GM18519 (cell line): ENCODE measurements around the gene KBTBD12.
"Not testable (repeated sequence)": the region's sequence is repeated elsewhere in the genome, so short reads cannot be mapped to it uniquely, and the experiment has no call there.

Experiments
- ATAC-seq: cut with Tn5 transposase; IDR thresholded peaks from one replicate; pipeline ENCODE4 v1.9.1; 2021; ENCODE audit warnings: mild to moderate bottlenecking, moderate library complexity; ENCODE audit not compliant: unreplicated experiment, low FRiP score

KBTBD12 gene

DNA sequence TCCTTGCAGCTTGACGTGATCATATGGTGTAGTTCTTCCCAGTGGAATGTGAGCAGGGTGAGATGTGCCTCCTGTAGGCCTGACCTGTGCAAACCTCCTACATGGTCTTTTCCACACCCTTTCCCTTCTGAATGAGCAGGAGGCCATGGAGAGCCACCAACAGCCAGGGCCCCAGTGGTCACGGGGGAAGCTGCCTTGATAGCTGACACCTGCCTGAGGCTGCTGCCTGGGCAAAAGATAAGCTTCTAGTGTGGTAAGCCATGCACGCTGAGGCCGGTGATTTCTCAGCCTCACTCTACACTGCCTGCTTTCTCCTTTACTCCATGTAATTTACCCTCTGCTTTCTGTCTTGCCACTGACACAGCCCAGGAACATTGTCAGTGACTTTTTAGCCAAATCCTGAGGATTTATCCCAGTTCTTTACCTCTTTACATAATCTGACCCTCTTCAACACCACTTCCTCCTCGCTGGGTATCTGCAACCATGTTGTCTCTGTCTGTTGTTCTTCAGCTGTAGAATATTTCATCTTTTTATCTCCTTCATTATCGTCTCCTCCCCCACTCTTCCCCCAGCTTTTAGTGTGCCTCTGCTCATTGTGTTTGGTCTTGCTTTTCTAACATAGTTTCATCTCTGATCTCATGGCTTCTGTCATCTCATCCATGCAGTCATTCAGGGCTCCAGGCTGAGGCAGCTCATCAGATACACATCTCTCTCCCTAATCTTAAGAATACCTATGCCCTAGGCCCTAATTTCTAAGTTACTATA is 11.2 kb upstream of the KBTBD12 start:
- no peak for ATAC-seq

DNA sequence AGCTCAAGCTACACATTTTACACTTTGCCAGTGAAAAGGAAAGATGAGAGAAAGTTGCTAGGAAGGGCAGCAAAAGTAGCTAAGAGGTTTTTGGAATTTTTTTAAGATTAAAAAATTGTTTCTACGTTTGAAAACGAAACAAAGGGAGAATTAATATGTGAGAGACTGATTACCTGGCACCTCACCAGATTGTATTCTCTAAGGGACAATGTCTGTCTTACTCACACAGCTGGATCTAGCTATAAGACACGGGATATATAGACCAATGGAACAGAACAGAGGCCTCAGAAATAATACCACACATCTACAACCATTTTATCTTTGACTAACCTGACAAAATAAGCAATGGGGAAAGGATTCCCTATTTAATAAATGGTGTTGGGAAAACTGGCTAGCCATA is 9.5 kb upstream of the KBTBD12 start:
- ATAC-seq, result no peak

DNA sequence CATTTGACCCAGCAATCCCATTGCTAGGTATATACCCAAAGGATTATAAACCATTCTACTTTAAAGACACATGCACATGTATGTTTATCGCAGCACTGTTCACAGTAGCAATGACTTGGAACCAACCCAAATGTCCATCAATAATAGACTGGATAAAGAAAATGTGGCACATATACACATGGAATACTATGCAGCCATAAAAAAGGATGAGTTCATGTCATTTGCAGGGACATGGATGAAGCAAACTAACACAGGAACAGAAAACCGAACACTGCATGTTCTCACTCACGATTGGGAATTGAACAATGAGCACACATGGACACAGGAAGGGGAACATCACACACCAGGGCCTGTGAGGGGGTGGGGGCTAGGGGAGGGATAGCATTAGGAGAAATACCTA is 8.4 kb upstream of the KBTBD12 start:
- not testable (repeated sequence) for ATAC-seq

DNA sequence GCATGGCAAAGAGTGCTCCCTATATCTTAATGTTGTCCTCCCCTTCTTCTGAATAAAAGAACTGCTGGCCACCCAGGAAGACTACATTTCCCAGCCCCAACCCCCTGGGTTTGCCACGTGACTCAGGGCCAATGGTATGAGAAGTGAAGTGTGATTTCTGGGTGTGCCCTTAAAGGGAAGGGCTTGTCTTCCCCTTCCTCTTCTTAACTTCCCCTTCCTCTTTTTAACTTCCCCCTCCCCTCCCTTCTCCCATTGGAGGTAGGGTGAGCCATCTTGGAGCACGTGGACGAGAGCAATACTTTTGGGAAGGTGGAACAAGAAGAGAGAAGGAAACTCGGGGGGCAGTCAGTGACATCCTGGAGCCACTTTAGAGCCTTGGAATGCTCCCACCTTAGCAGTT is 6.8 kb upstream of the KBTBD12 start:
- no peak for ATAC-seq

DNA sequence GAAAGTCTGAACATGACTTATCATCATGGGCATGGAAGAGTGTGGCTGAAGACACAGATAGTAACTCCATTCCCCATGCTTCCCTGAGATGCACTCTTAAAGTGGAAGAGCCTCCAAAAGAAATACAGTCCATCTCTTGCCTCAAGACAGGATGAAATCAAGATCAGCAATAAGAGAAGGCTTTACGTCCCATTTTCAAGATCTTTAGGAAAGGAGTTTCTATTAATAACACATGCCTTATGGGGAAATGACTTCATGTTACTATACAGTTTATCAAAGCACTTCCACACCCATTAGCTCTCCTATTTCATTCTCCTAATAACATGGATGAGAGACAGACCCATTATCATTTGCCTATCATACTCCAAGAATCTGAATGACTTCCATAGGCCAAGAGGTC is 6.1 kb upstream of the KBTBD12 start:
- ATAC-seq, result no peak

DNA sequence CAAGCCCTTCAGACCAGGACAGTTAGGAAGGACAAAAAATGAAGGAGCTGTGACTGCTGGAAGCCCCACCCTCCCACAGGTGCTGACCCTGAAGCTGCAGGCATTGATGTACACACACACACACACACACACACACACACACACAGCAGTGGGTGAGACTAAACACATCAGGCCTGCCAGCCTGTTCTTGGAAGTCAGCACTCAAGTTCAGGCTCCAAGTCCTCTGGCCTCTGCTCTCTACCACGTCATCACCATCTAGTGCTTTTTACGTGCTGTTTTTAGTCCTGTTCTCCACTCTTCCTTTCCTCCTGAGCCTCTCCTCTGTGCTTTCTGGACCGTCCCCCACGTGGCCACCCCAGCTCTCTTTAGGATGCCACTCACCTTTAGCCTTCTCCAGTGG is 5.4 kb upstream of the KBTBD12 start:
- ATAC-seq, result no peak

DNA sequence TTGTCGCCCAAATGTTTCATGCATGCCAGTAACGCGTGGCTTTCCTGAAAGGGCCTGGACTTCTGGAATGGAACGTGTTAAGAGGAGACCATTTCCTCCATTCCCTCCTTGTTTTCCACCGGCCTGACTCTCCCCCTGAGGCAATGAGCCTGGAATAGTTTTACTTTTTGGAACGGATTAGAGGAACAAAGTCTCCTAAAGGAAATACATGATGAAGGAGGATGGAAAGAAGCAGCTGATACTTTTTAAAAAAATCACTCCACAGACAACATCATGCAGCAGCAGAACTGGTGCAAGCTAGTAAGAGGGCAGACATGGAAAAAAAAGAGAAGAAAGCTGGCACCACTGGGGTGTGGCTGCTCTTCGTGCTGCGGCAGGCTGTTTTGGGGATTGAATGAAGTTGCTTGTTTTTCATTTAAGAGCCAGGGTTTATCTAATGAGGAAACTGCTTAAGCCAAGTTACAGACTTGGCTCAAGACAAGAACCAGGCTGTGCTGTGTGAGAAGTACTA is 3.6 kb upstream of the KBTBD12 start:
- ATAC-seq, result no peak

DNA sequence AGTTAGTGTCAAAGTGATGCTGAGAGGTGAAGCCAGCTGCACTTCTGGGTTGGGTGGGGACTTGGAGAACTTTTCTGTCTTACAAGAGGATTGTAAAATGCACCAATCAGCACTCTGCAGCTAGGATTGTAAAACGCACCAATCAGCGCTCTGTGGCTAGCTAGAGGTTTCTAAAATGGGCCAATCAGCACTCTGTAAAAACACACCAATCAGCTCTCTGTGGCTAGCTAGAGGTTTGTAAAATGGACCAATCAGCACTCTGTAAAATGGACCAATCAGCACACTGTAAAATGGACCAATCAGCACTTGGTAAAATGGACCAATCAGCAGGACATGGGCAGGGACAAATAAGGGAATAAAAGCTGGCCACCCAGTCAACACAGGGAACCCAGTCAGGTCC is 1.2 kb upstream of the KBTBD12 start:
- not testable (repeated sequence) for ATAC-seq

DNA sequence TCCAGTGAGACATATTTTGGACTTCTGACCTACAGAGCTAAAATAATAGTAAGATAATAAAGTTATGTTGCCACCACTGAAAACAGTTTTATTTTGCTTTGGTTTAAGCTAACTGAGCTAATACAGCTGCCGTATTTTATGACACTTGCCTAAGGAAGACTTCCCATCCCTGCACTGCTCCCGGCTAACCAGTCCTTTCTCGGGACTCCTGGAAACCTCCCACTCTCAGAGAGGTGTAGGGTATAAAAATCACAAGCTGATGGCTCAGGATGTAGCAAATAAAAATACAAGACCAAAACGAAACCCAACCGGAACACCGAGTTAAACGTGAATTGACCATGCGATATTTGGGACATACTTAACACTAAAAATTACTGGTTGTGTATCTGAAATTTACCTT is 448 bp upstream of the KBTBD12 start:
- no peak for ATAC-seq

DNA sequence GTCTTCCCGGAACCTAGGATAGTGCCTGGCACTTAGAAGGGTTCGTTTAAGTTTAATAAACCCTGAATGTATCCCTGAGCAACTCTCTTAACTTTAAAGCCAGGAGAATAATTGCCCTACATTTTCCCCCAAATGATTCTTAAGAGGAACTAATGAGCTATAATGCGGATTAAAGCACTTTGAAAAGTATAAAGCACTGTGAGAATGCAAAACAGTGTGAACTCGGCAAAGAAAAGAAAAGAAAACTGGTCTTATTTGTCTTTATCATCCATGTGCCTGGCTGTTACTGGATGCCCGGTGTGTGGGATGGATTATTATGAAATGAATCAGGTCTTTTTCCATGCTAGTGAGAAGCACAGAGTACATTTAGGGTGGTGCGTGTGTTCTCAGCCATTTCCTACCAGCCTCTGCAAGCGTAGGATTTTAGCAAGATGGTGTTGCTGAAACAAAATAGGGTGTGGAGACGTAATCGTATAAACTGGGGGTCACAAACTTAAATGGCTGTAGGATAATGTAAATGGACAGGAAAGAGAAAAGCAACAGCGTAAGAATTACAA is 983 bp downstream of the KBTBD12 start:
- ATAC-seq, result no peak

DNA sequence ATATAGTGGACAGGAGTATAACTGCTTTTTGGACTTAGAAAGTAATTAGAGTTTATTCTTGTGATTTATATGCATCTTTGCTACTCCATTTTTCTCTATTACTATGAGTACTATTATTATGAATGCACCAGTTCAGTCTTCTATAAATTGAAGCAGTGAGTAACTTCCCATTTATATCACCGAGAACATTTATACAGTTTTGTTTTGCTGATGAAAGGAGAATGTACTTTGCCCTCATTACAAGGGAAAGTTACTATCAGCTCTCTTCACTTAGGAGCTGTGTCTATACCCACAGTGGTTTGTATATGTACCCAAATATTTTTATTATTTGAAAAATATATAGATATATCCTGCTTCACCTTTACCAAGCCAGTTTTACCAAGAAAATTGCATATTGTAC is 5.7 kb downstream of the KBTBD12 start:
- no peak for ATAC-seq

DNA sequence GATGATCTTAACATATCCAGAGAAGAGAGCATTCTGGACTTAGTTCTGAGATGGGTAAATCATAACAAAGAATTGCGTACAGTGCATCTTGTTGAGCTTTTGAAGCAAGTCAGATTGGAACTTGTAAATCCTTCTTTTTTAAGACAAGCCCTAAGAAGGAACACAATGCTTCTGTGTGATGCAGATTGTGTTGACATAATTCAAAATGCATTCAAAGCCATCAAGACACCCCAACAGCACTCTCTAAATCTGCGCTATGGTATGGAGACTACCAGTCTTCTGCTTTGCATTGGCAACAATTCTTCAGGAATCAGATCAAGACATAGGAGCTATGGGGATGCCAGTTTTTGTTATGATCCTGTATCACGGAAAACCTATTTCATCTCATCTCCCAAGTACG is 8.6 kb downstream of the KBTBD12 start:
- ATAC-seq, result no peak

DNA sequence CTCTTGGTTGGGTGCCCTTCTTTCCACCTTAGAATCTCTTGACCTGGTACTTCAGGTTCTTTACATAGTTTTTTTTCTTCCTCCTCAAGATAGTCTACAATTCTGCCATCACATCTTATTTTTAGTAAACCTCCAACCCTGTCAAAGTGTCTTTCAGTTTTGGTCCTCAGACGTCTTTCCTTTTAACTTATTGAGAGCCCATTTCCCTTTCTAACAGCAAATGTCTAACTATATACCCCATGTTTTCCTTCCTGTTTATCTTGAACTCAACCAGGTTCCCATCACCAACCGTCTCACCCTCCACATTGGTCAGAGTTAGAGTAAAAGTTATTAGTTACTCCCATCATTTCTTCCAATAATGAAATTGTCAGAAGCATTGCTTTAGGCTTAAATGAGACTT is 10.4 kb downstream of the KBTBD12 start:
- no peak for ATAC-seq

DNA sequence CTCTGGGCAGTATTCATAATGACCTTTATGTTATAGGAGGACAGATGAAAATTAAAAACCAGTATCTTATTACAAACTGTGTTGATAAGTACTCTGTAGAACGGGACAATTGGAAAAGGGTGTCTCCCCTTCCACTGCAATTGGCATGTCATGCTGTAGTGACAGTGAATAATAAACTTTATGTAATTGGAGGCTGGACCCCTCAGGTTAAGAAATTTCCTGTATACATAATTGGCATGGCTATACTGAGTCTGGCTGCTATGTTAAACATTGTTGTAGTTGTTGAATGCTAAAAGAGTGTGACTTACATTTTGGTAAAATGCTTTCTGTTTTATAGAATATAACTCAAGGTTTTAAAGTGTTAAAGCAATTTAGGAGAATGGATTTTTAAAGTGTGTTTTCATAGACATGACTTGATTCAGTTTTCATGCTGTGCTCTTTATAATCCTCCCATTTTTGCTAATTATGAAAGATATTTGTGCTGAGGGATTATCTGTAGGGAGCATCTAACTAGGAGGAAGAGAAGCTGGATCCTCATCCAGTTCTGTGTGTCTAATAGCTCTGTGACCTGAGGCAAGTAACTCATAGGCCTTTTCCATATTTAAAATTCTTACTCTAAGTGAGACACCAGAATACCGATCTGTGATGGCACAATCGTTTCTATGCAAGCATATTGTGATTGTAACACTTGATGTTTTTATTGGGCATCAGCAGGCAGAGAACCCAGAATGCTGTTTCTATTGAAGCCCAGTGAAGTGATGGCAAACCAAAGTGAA is 13.0 kb downstream of the KBTBD12 start:
- no peak for ATAC-seq

DNA sequence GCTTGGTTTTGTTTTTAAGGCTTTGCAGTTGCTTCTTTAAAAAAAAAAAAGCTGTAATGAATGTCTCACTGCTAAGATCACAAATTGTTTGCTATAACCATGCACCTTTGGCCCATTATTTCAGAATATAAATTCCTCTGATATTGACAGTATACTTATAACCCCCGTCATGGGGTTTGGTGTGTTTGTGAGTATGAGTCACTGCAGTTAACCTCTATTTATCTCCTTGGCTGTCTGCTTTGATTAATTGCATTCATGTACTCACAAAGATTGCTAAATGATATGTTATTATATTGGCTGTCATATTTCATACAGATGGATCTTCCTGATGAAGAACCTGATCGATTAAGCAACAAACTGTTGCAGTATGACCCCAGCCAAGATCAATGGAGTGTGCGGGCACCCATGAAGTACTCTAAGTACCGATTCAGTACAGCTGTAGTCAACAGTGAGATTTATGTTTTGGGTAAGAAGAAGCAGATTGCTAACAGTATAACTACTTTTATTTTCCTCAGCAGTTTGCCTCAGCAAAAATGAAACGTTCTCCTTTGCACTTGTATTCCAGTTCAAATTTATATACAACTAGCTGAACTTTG is 14.9 kb downstream of the KBTBD12 start:
- ATAC-seq, result no peak

DNA sequence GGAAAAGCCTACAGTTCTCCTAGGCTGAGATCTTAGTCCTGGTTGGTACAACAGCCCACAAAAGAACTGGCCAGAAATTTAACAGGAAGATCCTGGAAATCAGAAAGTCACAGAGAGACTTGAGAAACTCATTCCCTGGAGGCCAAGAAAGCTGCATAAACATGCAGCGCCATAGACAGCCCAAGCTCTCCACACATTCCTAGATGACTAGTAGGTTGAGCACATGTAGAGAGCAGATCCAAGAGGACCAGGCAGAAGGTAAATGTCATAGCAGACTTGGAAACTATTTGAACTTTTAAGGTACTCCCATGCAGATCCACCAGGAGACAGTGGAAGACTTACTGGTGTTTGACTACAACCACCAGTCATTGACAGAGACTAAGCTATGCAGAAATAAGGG is 18.4 kb downstream of the KBTBD12 start:
- no peak for ATAC-seq

DNA sequence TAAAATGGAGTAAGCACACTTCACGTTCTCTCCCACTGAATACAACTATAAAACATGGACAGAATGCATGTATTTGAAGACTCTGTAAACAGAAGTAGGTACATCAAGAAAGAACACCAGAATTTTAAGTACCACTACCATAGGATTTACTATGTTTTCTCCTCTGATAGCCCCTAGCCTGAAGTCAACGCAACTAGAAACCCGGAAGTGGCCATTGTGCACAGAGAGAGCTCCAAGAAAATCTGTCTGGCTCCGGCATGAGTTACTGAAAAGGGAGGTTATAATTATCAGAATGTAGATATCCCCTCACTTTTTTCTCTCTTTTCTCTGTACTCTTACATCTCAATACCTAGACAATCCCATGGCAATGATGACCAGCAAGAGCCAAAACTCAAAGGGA is 23.8 kb downstream of the KBTBD12 start:
- no peak for ATAC-seq

DNA sequence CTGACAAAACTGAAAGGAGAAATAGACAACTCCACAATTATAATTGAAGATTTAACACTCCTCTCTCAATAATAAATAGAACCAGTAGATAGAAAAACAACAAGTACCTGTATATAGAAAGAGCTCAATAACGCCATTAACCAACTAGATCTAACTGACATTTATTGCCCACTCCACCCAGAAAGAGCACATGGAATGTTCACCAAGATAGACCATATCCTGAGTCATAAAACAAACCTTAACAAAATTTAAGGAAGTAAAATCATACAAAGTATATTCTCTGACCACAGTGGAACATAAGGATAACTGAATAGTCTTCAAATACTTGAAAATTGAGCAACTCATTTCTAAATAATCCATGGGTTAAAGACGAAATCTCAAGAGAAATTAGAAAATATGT is 25.1 kb downstream of the KBTBD12 start:
- no peak for ATAC-seq

DNA sequence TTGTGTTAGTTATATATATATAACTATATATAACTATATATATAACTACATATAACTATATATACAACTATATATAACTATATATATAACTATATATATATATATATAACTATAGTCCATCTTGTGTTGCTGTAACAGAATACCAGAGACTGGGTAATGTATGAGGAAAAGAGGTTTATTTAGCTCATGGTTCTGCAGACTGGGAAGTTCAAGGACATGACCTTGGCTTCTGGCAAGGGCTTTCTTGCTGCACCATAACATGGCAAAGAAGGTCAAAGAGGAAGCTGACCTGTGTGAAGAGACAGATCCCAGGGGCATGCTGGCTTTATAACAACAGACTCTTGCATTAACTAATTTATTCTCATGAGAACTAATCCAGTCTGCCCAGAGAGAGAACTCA is 27.6 kb downstream of the KBTBD12 start:
- ATAC-seq, result no peak

DNA sequence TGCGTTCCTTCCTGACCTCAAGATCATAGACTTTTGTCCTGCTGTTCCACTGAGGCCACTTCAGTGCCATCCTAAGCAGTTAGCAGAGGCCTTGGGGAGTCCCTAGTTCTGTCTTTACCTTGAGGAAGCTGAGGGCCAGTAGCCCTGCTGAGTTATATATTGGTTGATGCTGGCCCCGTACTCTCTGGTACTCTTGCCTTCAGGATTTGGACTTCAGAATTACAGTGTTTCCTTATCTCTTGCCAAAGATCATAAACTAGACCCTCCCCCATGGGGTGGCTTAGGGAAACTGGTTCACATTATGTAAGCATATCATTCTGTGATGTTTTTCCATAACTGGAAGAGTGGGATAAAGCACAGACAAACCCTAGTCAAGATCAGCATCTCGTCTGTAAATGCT is 33.2 kb downstream of the KBTBD12 start:
- no peak for ATAC-seq

DNA sequence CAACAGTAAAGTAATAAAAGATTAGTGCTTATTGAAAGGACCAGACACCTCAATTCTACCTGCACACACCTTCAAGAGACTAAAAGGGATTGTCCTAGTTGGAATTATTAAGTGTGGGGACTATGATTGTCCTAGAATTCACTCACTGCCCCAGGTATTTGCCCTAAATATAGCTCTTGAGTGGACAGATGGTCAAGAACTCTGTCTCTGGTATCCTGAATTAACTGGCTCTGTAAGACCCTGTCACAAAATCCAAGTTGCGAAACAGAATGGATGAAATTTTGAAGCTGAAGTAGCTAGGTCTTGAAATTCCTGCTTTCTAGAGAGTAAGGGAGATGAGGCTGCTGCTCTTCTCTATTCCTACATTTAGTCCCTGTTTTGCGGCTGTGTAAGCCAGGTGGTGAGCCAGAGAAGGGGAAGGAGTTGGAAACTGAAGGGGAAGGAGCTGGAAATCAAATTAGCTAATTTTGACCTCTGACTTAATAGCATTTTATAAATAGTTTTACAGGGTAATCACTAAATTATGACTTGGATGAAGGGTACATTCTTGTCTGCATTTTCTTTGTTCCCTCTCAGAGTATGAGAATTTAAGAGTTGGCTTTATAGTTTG is 34.5 kb downstream of the KBTBD12 start:
- ATAC-seq, result no peak
